ENCODE measurements around the gene BTNL9. TPM values are rescaled to one million over a fixed set of nuclear protein-coding genes. Genes with fewer than 3 reads are reported as not detected.

The BTNL9 gene
- total RNA-seq, 1 experiment from 2014 or later, result not detected

GRCh38 chr5:181058321-181058720 is 18.3 kb downstream of the BTNL9 start:
- no peak for DNase-seq (ENCODE audit: low read depth)
- in situ Hi-C loops (cut with HindIII; ENCODE audit: low pct_unique_long_range_greater_than_20kb, low sequenced_read_pairs), result no loop called here

- in situ Hi-C loops (cut with HindIII; ENCODE audit: low pct_unique_long_range_greater_than_20kb, low sequenced_read_pairs), result no loop called here
- DNase-seq (ENCODE audit: low read depth), result no peak
Measured at GRCh38 chr5:181058786-181059296, 18.8 kb downstream of the BTNL9 start.

- no peak for DNase-seq (ENCODE audit: low read depth)
- in situ Hi-C loops (cut with HindIII; ENCODE audit: low pct_unique_long_range_greater_than_20kb, low sequenced_read_pairs), result no loop called here
Measured at GRCh38 chr5:181059297-181060230, 19.5 kb downstream of the BTNL9 start.

GRCh38 chr5:181060231-181060590 is 20.1 kb downstream of the BTNL9 start:
- DNase-seq (ENCODE audit: low read depth), result no peak
- in situ Hi-C loops (cut with HindIII; ENCODE audit: low pct_unique_long_range_greater_than_20kb, low sequenced_read_pairs), result no loop called here

GRCh38 chr5:181060924-181061323 is 20.9 kb downstream of the BTNL9 start:
- no peak for DNase-seq (ENCODE audit: low read depth)
- in situ Hi-C loops (cut with HindIII; ENCODE audit: low pct_unique_long_range_greater_than_20kb, low sequenced_read_pairs), result no loop called here

- in situ Hi-C loops (cut with HindIII; ENCODE audit: low pct_unique_long_range_greater_than_20kb, low sequenced_read_pairs), result no loop called here
- no peak for DNase-seq (ENCODE audit: low read depth)
Measured at GRCh38 chr5:181061645-181062044, 21.6 kb downstream of the BTNL9 start.

DNA sequence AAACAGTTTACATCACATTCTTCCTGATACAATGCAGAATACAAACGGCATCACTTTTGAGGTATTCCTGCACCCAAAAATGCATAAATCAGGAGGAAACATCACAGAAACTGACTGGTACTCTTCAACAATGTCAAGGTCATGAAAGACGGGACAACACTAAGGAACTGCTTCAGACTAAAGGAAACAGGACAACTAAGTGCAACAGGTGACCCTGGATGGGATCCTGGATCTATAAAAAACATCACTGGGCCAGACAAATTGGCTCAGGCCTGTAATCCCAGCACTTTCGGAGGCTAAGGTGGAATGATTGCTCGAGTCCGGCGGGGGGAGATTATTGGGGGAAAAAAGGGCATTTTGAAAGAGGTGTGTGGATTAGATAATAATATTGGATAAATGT is 22.6 kb downstream of the BTNL9 start:
- in situ Hi-C loops (cut with HindIII; ENCODE audit: low pct_unique_long_range_greater_than_20kb, low sequenced_read_pairs), result no loop called here
- no peak for DNase-seq (ENCODE audit: low read depth)

- in situ Hi-C loops (cut with HindIII; ENCODE audit: low pct_unique_long_range_greater_than_20kb, low sequenced_read_pairs), result no loop called here
- DNase-seq (ENCODE audit: low read depth), result no peak
Measured at GRCh38 chr5:181063514-181063913, 23.4 kb downstream of the BTNL9 start.

DNA sequence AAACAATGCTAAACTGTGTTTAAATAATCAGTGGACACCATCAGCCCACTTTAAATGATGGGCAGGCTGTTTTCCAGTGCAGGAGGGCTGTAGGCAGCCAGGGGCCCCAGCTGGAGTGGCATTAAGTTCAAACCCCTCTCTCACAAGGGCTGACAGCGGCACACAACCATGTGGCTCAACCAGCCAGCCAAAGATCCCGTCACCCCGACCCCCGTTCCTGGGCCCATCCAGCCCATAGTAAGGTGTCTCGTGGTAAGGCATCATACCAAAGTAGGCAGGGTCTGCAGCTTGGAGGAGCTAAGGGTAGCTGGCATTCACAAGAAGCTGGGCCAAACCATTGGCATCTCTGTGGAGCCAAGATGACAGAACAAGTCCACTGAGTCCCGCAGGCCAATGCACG is 24.9 kb downstream of the BTNL9 start:
- DNase-seq (ENCODE audit: low read depth), result no peak
- in situ Hi-C loops (cut with HindIII; ENCODE audit: low pct_unique_long_range_greater_than_20kb, low sequenced_read_pairs), result no loop called here

DNA sequence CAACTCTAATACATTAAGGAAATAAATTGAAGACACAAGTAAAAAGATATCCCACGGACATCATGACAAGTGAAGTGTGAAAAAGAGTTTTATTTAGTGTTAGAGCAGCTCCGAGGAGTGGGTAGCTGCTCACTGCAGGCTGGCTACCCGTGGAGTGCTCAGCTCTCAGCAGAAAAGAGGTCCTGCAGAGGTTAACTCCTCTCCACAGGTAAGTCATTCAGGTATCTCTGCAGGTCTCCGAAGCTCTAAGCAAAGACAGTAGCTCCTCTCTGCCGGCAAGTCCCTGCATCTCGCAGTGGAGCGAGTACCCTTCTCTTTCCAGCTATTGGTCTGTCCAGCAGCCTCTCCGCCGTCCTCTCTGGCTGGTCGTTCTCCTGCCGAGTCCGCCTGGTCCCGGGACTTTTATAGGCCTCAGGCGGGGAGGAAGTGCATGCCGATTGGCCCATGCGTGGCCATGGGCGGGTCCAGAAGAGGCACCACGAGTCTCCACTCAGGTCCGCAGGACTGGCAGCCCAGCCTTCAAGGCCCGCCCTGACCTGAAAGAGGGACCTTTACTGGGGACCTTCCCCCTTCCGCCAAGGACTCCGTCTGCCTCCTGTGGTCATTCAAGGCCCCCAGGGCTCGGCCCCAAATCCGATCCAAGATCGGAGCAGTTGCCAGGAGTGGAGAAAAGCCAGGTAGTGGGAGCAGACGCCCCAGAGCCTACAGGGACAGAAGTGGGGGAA is 29.9 kb downstream of the BTNL9 start:
- in situ Hi-C loops (cut with HindIII; ENCODE audit: low pct_unique_long_range_greater_than_20kb, low sequenced_read_pairs), result no loop called here
- DNase-seq (ENCODE audit: low read depth), result no peak

- in situ Hi-C loops (cut with HindIII; ENCODE audit: low pct_unique_long_range_greater_than_20kb, low sequenced_read_pairs), result no loop called here
Measured at GRCh38 chr5:181070523-181070922, 30.5 kb downstream of the BTNL9 start.

DNA sequence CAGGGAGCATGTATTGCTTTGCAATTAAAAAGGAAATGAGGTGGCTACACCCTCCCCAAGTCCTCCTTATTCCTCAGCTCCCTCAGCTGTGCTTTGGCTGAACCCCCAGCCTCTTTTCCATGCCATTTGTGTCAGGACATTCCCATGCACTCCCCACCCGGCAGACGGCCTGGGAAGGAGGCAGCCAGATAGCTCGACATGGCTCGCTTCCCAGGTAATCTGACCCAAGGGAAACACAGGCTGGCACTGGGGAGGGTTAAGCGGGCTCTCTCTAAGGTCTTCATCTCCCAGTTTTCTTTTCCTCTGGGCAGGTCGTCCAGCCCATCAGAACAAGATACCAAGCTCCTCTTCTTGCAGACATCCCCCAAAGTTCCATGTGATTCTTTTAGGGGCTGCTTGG is 31.2 kb downstream of the BTNL9 start:
- no peak for DNase-seq (ENCODE audit: low read depth)
- in situ Hi-C loops (cut with HindIII; ENCODE audit: low pct_unique_long_range_greater_than_20kb, low sequenced_read_pairs), result no loop called here

More at GRCh38 chr5:181070523-181070922, 30.5 kb downstream of the BTNL9 start:
- no peak for DNase-seq (ENCODE audit: low read depth)

DNA sequence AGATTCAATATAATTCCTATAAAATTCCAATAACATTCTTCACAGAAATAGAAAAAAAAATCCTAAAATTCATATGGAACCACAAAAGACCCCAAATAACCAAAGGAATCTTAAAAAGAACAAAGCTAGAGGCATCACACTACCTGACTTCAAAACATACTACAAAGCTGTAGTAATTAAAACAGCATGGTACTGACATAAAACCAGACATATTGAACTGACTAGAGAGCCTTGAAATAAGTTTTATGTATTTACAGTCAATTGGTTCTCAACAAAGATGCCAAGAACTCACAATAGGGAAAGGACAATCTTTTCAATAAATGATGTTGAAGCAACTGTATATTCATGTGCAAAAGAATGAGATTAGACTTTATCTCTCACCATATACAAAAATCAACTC is 36.9 kb downstream of the BTNL9 start:
- no peak for DNase-seq (ENCODE audit: low read depth)
- in situ Hi-C loops (cut with HindIII; ENCODE audit: low pct_unique_long_range_greater_than_20kb, low sequenced_read_pairs), result no loop called here

DNA sequence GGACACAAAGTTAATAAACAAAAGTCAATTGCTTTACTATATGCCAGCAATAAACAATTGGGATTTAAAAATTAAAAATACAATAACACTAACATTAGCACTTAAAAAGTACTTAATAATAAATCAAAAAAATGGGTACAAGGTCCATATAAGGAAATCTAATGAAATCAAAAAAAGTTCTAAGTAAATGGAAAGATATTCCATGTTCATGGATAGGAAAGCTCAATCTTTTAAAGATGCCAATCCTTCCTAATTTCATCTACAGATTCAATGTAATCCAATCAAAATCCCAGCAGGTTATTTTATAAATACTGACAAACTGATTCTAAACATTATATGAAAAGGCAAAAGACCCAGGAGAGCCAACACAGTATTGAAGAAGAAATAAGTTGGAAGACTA is 41.9 kb downstream of the BTNL9 start:
- no peak for DNase-seq (ENCODE audit: low read depth)
- in situ Hi-C loops (cut with HindIII; ENCODE audit: low pct_unique_long_range_greater_than_20kb, low sequenced_read_pairs), result no loop called here

- in situ Hi-C loops (cut with HindIII; ENCODE audit: low pct_unique_long_range_greater_than_20kb, low sequenced_read_pairs), result no loop called here
- DNase-seq (ENCODE audit: low read depth), result no peak
Measured at GRCh38 chr5:181084621-181085195, 44.6 kb downstream of the BTNL9 start.

GRCh38 chr5:181086026-181086883 is 46.2 kb downstream of the BTNL9 start:
- in situ Hi-C loops (cut with HindIII; ENCODE audit: low pct_unique_long_range_greater_than_20kb, low sequenced_read_pairs), result no loop called here
- DNase-seq (ENCODE audit: low read depth), result no peak

DNA sequence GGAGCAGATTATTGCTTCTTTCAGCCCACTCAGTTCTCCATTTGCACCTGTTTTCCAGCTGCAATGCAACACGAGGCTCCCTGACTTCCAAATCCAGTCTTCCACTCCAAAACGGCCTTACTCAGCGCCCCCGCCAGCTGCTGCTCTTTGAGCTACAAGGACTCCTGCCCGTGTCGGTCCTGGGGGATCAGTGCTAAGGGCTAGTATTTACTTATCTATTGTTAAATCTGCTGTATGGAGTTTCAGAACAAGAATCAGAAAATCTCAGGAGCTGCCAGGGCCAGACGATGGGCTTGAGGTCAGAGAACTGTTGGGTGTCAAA is 46.8 kb downstream of the BTNL9 start:
- DNase-seq (ENCODE audit: low read depth), result no peak
- in situ Hi-C loops (cut with HindIII; ENCODE audit: low pct_unique_long_range_greater_than_20kb, low sequenced_read_pairs), result no loop called here

- in situ Hi-C loops (cut with HindIII; ENCODE audit: low pct_unique_long_range_greater_than_20kb, low sequenced_read_pairs), result no loop called here
- no peak for DNase-seq (ENCODE audit: low read depth)
Measured at GRCh38 chr5:181087309-181087708, 47.2 kb downstream of the BTNL9 start.

Data from Caki2 (cell line).